Smooth muscle cell (in vitro differentiated cells): ENCODE measurements around the gene ACP3. TPM values are rescaled to one million over a fixed set of nuclear protein-coding genes. Genes with fewer than 3 reads are reported as not detected.

Source experiments
- DNase-seq: peaks from one replicate; lab custom pipeline; 2025; ENCODE audit not compliant: unreplicated experiment; lab: John Stamatoyannopoulos, UW
- H2AFZ ChIP-seq: fragments of 200-600 bp; sonication (generic); 2 replicates; pipeline ENCODE4 v1.6.0; 2016; ENCODE audit warnings: antibody characterized with exemption, low read depth, mild to moderate bottlenecking
- H3F3A ChIP-seq: fragments of 200-600 bp; sonication (generic); 2 replicates; pipeline ENCODE4 v1.6.0; 2017; ENCODE audit warnings: antibody characterized with exemption, low read depth
- H3K27ac ChIP-seq: fragments of 200-600 bp; sonication (generic); 2 replicates; pipeline ENCODE4 v1.5.1; 2016; ENCODE audit warnings: low read depth, mild to moderate bottlenecking
- H3K27me3 ChIP-seq: fragments of 200-600 bp; sonication (generic); 2 replicates; pipeline ENCODE4 v1.6.1; 2016; ENCODE audit warnings: low read depth, mild to moderate bottlenecking
- H3K36me3 ChIP-seq: fragments of 200-600 bp; sonication (generic); 2 replicates; pipeline ENCODE4 v1.5.1; 2016; ENCODE audit warnings: low read depth
- H3K4me1 ChIP-seq: fragments of 200-600 bp; sonication (generic); 2 replicates; pipeline ENCODE4 v1.5.1; 2016; ENCODE audit warnings: low read depth
- H3K4me2 ChIP-seq: fragments of 200-600 bp; sonication (generic); 2 replicates; pipeline ENCODE4 v1.6.0; 2016; ENCODE audit warnings: mild to moderate bottlenecking
- H3K4me3 ChIP-seq: fragments of 200-600 bp; sonication (generic); 2 replicates; pipeline ENCODE4 v1.5.1; 2016; ENCODE audit warnings: mild to moderate bottlenecking
- H3K79me2 ChIP-seq: fragments of 200-600 bp; sonication (generic); 2 replicates; pipeline ENCODE4 v1.6.0; 2016; ENCODE audit warnings: low read depth, mild to moderate bottlenecking
- H3K9ac ChIP-seq: fragments of 200-600 bp; sonication (generic); 2 replicates; pipeline ENCODE4 v1.6.0; 2016; ENCODE audit warnings: low read depth
- H3K9me3 ChIP-seq: fragments of 200-600 bp; sonication (generic); replicated peaks from 2 replicates; pipeline ENCODE4 v1.5.1; 2016; ENCODE audit warnings: low read depth
- H4K20me1 ChIP-seq: fragments of 200-600 bp; sonication (generic); 2 replicates; pipeline ENCODE4 v1.6.0; 2016; ENCODE audit warnings: low read depth
- CTCF ChIP-seq: fragments of 200-600 bp; sonication (generic); IDR thresholded peaks from 2 replicates; pipeline ENCODE4 v1.5.1; 2017; ENCODE audit warnings: borderline replicate concordance, mild to moderate bottlenecking, antibody characterized with exemption; ENCODE audit not compliant: insufficient read depth, poor library complexity, severe bottlenecking
- WGBS: methylation state at CpG from one replicate; pipeline ENCODE4 v1.1.7; 2016; ENCODE audit warnings: low lambda C conversion rate; 5-methylcytosine and 5-hydroxymethylcytosine counted together
- polyA plus RNA-seq: library from polyadenylated mRNA; unstranded; fragments of >200 nt; fragmentation: Nextera tagmentation; extraction: Ambion mirVana; gene quantifications from 2 replicates; pipeline ENCODE4 v1.2.1, GENCODE V29; 2016
- total RNA-seq: library from RNA; depleted of rRNA; stranded (reverse); fragments of >200 nt; gene quantifications from 2 replicates; pipeline ENCODE4 v1.2.3, GENCODE V29; 2014

Gene ACP3
- total and polyA plus RNA-seq, 2 experiments from 2014 or later = 35.8 to 36.6 TPM

- H3K9ac ChIP-seq = no peak overlapping the region
- no peak overlapping the region for H2AFZ ChIP-seq
- WGBS = 94% methylated on average over 1 of the region's 1 CpG
- TF ChIP-seq CTCF = no peak
- H3F3A ChIP-seq = no peaks in the 10 kb centered on the region
- H3K4me1 ChIP-seq = no peaks in the 10 kb centered on the region
- no peaks in the 10 kb centered on the region for H3K79me2 ChIP-seq
- no peaks in the 10 kb centered on the region for H3K36me3 ChIP-seq
- H3K27me3 ChIP-seq = no peaks in the 10 kb centered on the region
- H3K27ac ChIP-seq = no peak overlapping the region
- H3K9me3 ChIP-seq = no peaks in the 10 kb centered on the region
- H3K4me3 ChIP-seq = no peak overlapping the region
- DNase-seq = no peak
- no peak overlapping the region for H3K4me2 ChIP-seq
- no peaks in the 10 kb centered on the region for H4K20me1 ChIP-seq
Measured at GRCh38 chr3:132289316-132289715, 27.9 kb upstream of the ACP3 start.

GRCh38 chr3:132290833-132291232 is 26.4 kb upstream of the ACP3 start:
- peak overlapping the region; percentile 35 for H3K4me2 ChIP-seq
- H3K4me1 ChIP-seq = no peaks in the 10 kb centered on the region
- H4K20me1 ChIP-seq = no peaks in the 10 kb centered on the region
- no peak for TF ChIP-seq CTCF
- WGBS = 43% methylated on average over 3 of the region's 3 CpGs
- no peak overlapping the region for H3K9ac ChIP-seq
- no peak overlapping the region for H3K27ac ChIP-seq
- no peaks in the 10 kb centered on the region for H3K9me3 ChIP-seq
- no peaks in the 10 kb centered on the region for H3K79me2 ChIP-seq
- H3K27me3 ChIP-seq = no peaks in the 10 kb centered on the region
- H3K36me3 ChIP-seq = no peaks in the 10 kb centered on the region
- no peaks in the 10 kb centered on the region for H3F3A ChIP-seq
- no peak overlapping the region for H3K4me3 ChIP-seq
- H2AFZ ChIP-seq = peak overlapping the region; percentile 79
- no peak for DNase-seq

GRCh38 chr3:132292042-132292441 is 25.2 kb upstream of the ACP3 start:
- no peaks in the 10 kb centered on the region for H3K4me1 ChIP-seq
- DNase-seq = no peak
- H3K79me2 ChIP-seq = no peaks in the 10 kb centered on the region
- H3K36me3 ChIP-seq = no peaks in the 10 kb centered on the region
- H2AFZ ChIP-seq = no peak overlapping the region
- H3K9me3 ChIP-seq = no peaks in the 10 kb centered on the region
- TF ChIP-seq CTCF = no peak
- no peak overlapping the region for H3K27ac ChIP-seq
- H3F3A ChIP-seq = no peaks in the 10 kb centered on the region
- 75% methylated on average over 4 of the region's 4 CpGs for WGBS
- no peak overlapping the region for H3K4me2 ChIP-seq
- no peak overlapping the region for H3K9ac ChIP-seq
- H4K20me1 ChIP-seq = no peaks in the 10 kb centered on the region
- H3K27me3 ChIP-seq = no peaks in the 10 kb centered on the region
- no peak overlapping the region for H3K4me3 ChIP-seq

GRCh38 chr3:132293251-132293650 is 24.0 kb upstream of the ACP3 start:
- no peak overlapping the region for H3K27ac ChIP-seq
- H3K4me2 ChIP-seq = no peak overlapping the region
- peak overlapping the region; percentile 19 for H2AFZ ChIP-seq
- H3K4me3 ChIP-seq = no peak overlapping the region
- TF ChIP-seq CTCF = no peak
- no peak for DNase-seq
- no peak overlapping the region for H3K9ac ChIP-seq
- no peaks in the 10 kb centered on the region for H4K20me1 ChIP-seq
- H3F3A ChIP-seq = no peaks in the 10 kb centered on the region
- H3K79me2 ChIP-seq = no peaks in the 10 kb centered on the region
- H3K27me3 ChIP-seq = no peaks in the 10 kb centered on the region
- no peaks in the 10 kb centered on the region for H3K4me1 ChIP-seq
- H3K9me3 ChIP-seq = no peaks in the 10 kb centered on the region
- no peaks in the 10 kb centered on the region for H3K36me3 ChIP-seq
